ENCODE results near the gene UBE2V1.
"Not testable (repeated sequence)": the region's sequence is repeated elsewhere in the genome, so short reads cannot be mapped to it uniquely, and the experiment has no call there.

Gene UBE2V1

DNA sequence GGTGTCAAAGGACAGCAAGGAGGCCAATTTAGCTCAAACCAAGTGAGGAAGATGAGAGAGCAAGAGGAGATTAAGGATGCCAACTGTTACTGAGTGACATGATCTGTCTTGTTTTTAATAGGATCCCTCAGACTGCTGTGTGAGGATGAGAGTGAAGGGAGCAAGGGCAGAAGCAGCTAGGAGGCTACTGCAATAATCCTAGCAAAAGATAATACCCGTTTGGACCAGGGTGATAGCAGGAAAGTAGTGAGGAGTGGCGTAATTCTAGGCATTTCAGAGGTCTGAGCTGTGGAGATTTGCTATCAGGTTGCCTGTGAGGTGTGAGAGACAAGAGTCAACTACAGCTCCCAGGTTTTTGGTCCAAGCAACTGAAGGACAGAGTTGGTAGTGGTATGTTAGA lies 14.7 kb downstream of the UBE2V1 start:
- no peak for DNase-seq

DNA sequence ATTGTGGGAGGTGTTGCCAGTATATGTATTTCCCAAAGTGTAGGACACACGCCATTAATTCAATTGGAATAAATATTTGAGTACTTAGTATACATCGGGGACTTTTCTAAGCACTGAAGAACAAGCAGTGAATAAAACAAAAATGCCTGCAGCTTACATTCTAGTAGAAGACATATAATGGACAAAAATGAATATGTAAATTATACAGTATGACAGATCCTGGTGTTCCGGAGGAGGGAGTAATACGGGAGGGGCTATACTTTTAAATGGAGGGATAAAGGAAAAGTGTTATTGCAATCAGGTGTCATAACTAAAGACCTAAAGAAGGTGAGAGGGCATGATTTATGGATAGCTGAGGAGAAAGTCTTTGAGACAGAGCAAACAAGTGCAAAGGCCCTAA lies 15.1 kb downstream of the UBE2V1 start:
- DNase-seq, result no peak

DNA sequence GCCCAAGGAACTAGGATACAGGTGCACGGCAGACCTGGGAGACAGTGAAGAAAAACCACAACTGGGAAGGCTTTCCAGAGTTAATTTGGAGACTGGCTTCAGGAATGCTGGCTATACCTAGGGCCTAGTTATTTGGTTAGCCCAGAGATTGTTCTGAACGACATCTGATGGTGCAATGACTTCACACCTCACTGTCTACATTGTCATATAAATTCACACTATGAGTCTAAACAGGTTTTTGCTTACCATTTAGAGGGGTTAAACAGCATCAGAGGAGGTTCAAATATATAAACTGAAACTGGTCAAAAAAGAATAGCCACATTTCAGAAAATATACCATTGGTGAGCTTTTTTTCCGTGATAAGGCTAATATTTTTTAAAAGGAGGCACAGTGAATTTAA lies 16.7 kb downstream of the UBE2V1 start:
- no peak for DNase-seq

DNA sequence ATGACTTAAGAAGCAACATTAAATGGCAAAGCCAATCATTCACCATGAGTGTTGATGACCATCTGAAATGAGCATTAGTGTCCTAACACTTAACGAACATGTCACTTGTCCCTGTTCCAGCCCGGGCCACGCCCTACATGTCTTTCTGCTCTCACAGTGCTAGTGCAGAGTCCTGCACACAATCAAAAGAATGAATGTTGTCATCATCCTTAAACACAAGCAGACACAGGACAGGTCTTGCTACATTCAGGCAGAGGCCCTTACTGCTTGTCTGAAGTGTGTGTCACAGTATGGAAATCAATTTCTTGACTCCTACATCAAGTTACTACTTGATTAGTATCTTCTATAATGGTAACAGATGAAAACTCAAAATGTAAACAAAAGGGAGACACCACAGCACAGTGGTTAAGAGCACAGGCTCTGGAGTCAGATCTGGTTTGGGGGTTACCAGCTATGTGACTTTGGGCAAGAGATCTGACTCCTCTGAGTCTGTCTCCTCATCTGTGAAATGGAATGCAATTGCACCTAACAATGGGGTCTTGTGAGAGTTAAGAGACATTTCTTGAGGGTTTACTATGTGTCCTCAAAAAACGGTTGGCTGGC lies 17.4 kb downstream of the UBE2V1 start:
- DNase-seq, result no peak

DNA sequence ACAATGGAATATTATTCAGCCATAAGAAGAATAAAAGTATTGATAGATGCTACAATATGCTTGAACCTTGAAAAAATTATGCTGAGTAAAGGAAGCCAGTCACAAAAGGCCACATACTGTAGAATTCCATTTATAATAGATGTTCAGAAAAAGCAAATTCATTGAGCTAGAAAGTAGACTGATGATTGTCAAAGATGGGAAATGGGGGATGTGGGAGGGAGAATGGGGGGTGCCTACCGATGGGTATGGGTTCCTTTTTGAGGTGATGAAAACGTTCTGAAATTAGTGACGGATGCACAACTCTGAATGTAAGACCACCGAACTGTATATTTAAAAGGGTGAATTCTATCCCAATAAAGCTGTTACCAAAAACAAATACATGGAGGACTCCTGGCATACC lies 18.4 kb downstream of the UBE2V1 start:
- DNase-seq, result no peak

DNA sequence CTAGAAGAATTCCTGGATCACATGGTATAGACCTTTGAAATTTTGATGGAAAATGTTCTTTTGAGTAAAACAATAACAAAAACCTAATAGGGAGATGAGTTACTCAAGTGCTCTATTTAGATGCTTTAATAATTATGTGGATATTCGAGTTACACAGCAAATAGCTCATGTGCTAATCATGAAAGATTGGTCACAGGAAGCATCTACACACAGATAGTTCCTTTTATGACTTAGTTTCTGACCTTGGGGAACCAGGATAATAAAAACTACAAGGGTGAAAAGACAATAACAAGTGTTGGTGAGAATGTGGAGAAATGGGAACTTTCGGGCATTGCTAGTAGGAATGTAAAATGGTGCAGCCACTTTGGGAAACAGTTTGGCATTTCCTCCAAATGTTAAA lies 19.7 kb downstream of the UBE2V1 start:
- DNase-seq, result no peak

DNA sequence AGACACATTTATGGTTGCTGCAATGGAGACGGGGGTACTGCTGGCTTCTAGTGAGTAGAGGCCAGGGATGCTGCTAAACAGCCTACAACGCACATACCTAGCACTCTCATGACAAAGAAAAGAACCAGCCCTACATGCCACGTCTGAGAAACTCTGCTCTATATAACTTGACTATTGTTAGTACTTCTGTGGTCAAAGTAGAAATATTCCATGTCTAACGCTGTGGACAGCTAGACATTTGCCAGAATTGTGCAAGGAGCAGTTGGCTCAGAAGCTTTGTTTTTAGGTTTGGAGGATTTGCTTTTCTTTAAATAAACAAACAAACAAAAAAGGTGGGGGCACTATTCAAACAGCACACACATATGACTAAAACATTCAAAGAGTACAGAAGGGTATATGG lies 20.5 kb downstream of the UBE2V1 start:
- DNase-seq, result no peak

DNA sequence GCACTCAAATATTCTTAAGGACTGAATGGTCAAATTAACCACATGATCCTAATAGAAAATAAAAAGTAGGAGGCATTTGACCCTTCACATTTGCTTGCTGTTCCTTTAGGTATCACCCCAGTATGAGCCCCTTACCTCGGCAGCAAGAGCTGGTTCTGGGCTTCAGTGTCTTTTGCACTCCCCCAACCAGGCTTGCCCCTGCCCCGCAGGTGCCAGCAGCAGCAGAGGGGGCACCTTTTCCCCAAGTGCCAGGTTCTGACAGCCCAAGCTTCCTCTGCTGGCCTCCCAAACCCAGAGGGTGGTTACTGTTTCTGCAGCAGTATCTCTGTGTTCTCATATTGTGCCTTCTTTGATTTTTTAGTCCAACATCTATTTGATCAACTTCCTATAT lies 23.2 kb downstream of the UBE2V1 start:
- no peak for DNase-seq

DNA sequence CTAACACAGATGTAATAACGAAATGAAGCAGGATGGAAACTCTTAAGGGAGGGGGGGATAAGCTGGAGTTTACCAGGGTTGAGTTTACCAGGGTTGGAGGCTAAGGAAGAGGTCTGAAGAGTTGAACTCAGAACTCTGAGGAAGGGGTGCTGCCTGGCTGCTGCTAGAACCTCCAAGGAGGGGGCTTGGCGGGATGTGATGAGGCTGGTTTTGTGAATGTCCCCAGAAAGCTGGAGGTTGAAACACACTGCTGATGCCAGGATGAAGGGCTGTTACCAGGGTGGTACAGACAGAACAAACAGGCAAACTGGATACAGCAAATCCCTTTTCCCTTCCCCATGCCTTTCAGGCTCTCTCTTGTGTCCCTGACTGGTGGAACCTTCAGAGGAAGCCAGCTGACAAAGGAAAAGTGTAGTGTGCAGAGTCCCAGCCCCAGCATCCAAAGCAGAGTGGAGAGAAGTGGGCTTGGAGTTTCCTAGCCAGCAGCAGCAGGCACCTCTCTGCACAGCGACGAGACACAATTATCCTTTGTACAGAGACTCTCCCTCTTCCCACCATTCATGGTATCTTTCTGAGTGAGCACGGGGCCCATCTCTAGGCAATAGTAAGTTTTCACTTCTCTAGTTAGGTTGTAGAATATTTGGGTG lies 23.7 kb downstream of the UBE2V1 start:
- no peak for DNase-seq

DNA sequence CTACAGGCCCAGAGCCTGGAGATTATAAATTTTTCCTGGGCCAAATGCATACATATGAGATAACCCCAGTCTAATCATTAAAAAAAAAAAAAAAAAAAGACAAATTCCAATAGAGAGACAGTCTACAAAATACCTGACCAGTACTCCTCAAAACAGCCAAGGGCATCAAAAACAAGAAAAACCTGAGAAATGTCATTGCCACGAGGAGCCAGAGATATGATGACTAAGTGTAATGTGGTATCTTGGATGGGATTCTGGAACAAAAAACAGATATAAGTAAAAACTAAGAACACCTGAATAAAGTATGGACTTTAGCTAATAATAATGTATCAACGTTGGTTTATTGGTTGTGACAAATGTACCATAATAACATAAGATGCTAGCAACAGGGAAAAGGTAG lies 24.9 kb downstream of the UBE2V1 start:
- DNase-seq, result no peak

DNA sequence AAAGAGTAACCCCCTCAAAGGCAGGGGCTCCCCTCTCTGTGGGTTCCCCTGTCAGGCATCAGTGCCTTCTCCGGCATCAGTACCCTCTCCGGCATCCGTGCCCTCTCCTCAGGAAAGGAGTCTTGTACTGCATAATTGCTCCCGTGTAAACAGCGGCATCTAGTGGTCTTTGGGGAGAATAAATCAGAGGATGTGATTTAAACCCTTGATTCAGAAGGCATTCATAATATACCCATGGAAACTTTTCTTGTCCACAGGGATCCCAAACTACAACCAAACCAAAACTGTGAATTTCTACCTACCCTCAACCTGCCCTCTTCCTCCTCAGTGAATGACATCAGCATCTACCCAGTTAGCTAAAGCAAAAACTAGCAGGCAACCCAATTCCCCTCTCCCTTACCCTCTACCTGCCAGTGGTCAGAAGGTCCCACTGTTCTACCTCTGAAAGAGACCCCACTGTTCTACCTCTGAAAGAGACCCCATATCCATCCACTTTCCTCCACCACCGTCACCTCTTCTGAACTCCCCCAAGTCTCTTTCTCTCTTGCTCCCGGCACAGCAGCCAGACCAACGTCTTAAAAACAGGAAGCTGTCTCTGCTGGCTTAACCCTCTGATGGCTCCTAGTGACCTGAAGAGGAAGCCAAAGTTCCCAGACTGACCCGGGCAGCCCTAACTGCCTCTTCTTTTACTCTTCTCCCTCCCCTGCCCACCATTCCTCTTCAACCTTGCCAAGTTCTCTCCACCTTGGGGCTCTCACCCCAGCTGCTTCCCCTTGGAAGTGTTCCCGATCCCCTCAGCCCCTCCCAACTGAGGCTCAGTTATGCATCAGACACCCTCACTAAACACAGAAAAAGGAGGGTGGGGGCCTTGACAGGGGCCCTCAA lies 27.2 kb downstream of the UBE2V1 start:
- DNase-seq, result no peak

DNA sequence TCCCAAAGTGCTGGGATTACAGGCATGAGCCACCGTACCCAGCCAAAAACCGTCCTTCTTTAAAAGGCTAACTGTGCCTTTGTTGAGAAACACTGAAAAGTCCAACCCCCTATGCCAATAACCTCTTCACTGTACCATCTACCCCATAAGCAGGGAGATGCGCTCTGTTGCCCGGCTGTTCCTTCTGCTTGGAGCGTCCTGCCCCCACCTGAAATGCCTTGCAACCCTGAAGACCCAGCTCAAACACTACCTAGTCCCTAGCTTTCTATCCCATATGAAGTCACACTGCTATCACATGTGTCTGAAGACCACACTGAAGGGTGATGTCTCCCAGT lies 27.8 kb downstream of the UBE2V1 start:
- DNase-seq, result no peak

DNA sequence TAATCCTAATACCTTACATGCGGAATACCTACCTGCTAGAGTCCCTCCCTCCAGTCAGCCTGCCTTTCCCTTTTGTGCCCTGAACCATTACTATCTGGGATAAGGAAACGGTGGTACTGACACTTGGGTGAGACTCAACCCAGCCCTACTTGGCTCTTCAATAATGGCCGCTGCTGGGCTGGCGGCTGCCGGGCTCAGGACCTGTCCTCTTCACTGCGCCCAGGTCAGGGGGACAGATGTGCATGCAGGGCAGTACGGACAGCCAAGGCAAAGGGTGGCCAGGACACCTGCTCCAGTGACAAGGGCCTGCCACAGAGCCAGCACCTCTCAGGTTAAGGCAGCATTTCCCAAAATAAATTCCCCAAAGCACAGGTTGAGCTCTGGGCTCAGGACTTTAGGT lies 29.9 kb downstream of the UBE2V1 start:
- DNase-seq, result no peak

DNA sequence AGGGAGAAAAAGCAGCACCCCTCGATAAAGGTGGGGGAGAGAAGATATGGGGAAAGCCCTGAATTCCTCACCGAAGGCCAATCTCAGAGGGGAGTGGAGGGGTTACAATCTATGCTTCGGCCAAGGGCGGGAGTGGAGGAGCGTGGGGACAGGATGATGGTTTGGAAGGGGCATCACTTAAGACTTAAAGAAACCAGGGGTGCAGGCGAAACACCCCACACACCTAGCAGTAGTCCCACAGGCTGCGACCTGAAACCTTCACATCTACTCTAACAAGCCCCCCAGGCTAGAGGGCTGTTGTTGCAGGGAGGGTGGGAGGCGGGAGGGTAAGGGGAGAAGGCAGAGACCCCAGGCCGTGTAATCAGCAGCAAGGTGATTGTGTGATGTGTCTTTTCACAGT lies 30.9 kb downstream of the UBE2V1 start:
- not testable (repeated sequence) for DNase-seq

DNA sequence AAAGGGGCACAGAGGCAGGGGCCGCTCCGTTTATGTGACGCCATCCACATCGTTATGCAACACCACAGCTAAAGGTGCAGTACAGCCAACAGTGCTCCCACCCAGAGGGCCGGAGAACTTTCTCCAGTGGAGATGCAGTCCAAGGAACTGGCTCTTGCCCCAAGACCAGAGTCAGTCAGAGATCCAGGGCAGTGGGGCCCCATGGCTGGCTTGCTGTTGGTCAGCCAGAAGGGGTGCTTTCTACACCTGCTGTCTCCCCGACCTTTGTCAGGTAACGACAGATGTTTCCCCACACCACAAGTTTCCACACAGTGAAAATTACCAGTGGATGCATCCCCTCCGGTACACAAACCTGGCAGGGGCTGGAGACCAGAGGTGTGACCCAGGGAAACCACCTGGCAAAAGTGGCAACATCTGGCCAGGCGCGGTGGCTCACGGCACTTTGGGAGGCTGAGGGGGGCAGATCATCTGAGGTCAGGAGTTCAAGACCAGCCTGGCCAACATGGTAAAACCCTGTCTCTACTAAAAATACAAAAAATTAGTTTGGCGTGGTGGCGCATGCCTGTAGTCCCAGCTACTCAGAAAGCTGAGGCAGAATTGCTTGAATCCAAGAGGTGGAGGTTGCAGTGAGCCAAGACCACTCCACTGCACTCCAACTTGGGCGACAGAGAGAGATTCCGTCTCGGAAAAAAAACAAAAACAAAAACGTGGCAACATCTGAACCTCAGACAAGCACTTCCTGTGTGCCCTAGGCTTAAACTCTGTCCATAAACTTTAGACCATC lies 34.9 kb downstream of the UBE2V1 start:
- DNase-seq, result no peak

DNA sequence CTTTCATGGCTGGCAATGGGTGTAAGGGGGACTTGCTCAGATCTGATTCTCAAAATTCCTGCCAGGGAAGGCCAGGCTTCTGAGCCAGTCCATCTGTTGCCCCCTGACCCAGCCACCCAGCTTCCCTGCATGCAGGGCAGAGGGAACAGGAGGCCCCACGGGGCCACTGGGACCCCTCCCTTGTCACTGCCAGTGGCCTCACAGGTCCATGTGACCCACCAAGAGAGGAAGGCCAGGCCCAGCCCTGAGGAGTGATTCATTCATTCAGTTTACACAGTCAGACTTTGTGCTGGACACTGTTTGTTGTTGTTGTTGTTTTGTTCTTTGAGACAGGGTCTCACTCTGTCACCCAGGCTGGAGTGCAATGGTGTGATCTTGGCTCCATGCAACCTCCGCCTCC lies 39.5 kb downstream of the UBE2V1 start:
- DNase-seq, result no peak

DNA sequence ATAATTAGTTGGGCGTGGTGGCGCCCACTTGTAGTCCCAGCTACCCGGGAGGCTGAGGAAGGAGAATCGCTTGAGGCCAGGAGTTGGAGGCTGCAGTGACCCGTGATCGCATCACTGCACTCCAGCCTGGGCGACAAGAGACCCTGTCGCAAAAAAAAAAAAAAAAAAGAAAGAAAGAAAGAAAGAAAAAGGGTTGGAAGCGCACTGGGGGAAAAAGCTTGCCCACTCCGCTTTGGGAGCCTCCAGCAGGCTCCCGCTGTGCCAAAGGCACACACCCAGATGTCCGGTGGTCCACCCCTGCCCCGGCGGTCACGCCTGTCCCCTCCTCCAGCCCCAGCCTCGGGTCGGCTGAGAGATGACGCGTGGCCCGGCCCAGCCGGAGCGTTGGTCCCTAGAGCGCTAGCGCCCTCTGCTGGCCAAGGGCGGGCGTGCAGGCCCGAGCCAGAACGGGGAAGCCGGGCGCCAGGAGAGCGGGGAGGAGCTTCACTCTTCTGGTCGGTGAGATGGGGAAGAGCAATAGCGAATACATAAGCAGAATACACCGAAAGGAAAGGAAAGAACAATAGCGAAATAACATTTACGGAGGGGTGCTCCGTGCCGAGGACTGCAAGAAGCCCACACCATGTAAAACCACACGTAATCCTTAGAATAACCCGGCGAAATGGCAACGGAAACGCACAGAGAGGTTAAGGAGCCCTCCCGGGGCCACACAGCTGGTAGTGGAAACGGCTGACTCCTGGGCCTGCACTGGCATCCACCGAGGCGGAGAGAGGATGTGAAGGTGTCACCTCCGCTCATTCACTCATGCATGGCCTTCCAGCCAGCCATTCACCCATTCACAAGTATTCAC lies 41.7 kb downstream of the UBE2V1 start:
- DNase-seq, result peak; percentile 90

DNA sequence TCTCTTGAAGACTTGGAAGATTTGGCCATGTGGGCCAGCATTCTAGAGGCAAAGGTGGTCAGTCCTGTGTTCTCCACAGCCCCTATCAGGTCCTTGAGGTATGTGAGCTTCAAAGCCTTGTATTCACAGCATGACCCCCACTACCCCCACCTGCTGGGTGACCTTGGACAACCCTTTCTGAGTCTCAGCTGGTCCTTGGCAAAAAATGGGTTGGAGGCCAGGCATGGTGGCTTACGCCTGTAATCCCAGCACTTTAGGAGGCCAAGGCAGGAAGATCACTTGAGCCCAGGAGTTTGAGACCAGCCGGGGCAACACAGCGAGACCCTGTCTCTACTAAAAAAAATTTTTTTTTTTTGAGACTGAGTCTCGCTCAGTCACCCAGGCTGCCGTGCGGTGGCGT lies 42.6 kb downstream of the UBE2V1 start:
- DNase-seq, result no peak

DNA sequence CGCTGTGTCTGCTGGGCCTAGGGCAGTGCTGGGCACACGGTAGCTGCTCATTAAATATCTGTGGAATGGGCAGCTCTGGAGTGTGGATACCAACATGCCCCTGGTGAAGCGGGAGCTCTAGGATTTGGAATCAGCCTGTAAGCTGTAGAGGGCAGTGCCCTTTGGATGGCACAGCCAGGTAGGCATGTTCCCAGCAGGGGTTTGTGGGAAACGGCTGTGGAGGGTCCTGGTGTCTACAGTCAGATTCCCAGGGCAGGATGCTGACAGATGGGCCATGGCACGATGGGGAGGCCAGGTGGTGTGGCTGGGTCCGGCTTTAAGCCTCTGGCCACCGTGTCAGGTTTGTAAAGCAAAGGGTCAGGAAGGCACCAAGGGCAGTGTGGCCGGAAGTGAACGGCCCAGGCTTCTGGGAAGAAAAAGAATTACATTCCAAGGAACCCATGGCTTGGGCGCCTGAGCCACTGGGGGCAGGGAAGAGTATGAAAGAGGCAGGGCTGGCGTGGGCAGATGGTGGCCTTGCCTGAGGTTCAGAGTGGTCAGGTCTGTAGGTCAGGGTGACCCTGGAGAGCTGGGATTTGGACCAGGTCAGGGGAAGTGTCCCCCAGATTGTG lies 44.8 kb downstream of the UBE2V1 start:
- DNase-seq, result no peak

DNA sequence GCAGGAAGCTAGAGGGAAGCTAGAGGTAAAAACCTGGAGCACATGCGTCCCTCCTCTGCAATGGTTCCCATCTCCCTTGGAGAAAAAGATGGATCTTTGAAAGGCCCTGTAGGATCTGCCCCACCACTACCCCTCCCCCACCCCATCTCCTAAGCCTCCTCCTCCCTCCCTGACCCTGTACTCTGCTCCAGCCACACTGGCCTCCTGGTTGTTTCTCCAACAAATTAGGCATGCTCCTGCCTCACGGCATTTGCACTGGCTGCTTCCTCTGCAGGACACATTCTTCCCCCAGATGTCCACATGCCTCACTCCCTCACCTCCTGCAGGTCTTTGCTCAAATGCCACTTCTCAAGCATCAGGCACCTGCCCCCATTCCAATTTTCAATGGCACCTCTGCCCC lies 45.5 kb downstream of the UBE2V1 start:
- no peak for DNase-seq

DNA sequence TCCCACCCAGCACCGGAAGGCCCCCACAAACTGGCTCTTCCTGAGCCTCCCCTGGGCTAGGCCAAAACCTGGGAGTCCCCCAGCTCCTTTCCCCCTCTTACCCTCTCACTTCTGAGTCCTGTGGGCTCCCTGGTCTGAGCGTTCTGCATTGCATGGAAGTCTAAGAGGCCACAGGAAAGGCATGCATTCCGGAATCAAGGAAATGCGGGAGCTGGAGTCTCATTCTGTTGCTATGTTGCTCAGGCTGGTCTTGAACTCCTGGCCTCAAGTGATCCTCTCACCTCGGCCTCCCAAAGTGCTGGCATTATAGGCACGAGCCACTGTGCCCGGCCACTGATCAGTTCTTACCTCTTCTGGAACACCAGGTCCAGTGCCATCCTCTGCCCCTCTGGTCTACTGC lies 45.9 kb downstream of the UBE2V1 start:
- no peak for DNase-seq
